Naive thymus-derived CD4-positive, alpha-beta T cell (primary cell): ENCODE results near the gene PDLIM3. TPM values are rescaled to one million over a fixed set of nuclear protein-coding genes. Genes with fewer than 3 reads are reported as not detected.

ENCODE experiments used
- ATAC-seq: fragments of 150-1000 bp; cut with Tn5 transposase; 2 replicates; pipeline ENCODE4 v1.10.0; 2021; ENCODE audit warnings: mild to moderate bottlenecking, moderate library complexity
- CTCF ChIA-PET: fragments of 350-600 bp; sonication (Branson Sonifier 250); formaldehyde crosslinking; loops from one replicate; lab custom pipeline; 2021; ENCODE audit warnings: antibody characterized with exemption; lab: Charles Lee
- POLR2A ChIA-PET: fragments of 350-600 bp; sonication (Branson Sonifier 250); formaldehyde crosslinking; loops from one replicate; lab custom pipeline; 2021; ENCODE audit warnings: antibody characterized with exemption, inconsistent platforms; lab: Charles Lee
- DNase-seq, 9 donors: peaks; one replicate each; pipeline versions ENCODE4 v3.0.0 to v3.0.0-alpha.2; 2020 to 2022; ENCODE audit warnings: mixed read lengths in 1 of 9
- H3K27ac ChIP-seq: one replicate; pipeline ENCODE4 v1.7.0; 2013; ENCODE audit warnings: mild to moderate bottlenecking, low read depth, low read length, moderate library complexity
- H3K27me3 ChIP-seq, 2 donors: one replicate each; pipeline ENCODE4 v1.7.0; 2013; ENCODE audit warnings: low read length in 2 of 2, mild to moderate bottlenecking in 2 of 2, moderate library complexity in 2 of 2; ENCODE audit not compliant: control insufficient read depth in 2 of 2, insufficient read depth in 2 of 2
- H3K36me3 ChIP-seq, 3 experiments: 1 replicate in 2 of 3; 2 replicates in 1 of 3; pipeline ENCODE4 v1.7.0; 2013; ENCODE audit warnings: low read length in 3 of 3, mild to moderate bottlenecking in 3 of 3, moderate library complexity in 1 of 3; ENCODE audit not compliant: insufficient read depth in 3 of 3, control insufficient read depth in 2 of 3
- H3K4me1 ChIP-seq, 2 donors: one replicate each; pipeline ENCODE4 v1.7.0; 2013; ENCODE audit warnings: low read length in 2 of 2, mild to moderate bottlenecking in 2 of 2, moderate library complexity in 1 of 2; ENCODE audit not compliant: control insufficient read depth in 2 of 2, insufficient read depth in 2 of 2
- H3K4me3 ChIP-seq: 2 replicates; pipeline ENCODE4 v1.7.0; 2013; ENCODE audit warnings: mild to moderate bottlenecking, low read length
- H3K9me3 ChIP-seq, 3 experiments: 1 replicate in 2 of 3; 2 replicates in 1 of 3; pipeline ENCODE4 v1.7.0; 2013; ENCODE audit warnings: low read length in 3 of 3; ENCODE audit not compliant: control insufficient read depth in 2 of 3
- H3K27ac Mint-ChIP-seq, 9 donors: one replicate each; pipeline ENCODE4 v1.8.0; 2020 to 2022; ENCODE audit warnings: mixed read lengths in 9 of 9, mild to moderate bottlenecking in 8 of 9, moderate library complexity in 5 of 9, inconsistent platforms in 2 of 9
- H3K27me3 Mint-ChIP-seq, 5 donors: one replicate each; pipeline ENCODE4 v1.8.0; 2021 to 2022; ENCODE audit warnings: mixed read lengths in 5 of 5, mild to moderate bottlenecking in 1 of 5
- H3K36me3 Mint-ChIP-seq, 5 donors: one replicate each; pipeline ENCODE4 v1.8.0; 2020 to 2022; ENCODE audit warnings: mixed read lengths in 5 of 5, mild to moderate bottlenecking in 3 of 5, inconsistent platforms in 1 of 5
- H3K4me1 Mint-ChIP-seq, 7 donors: one replicate each; pipeline ENCODE4 v1.8.0; 2020 to 2022; ENCODE audit warnings: mixed read lengths in 7 of 7, mild to moderate bottlenecking in 3 of 7, inconsistent platforms in 1 of 7
- H3K4me3 Mint-ChIP-seq, 10 donors: one replicate each; pipeline ENCODE4 v1.8.0; 2020 to 2022; ENCODE audit warnings: mild to moderate bottlenecking in 10 of 10, mixed read lengths in 10 of 10, moderate library complexity in 6 of 10, inconsistent platforms in 2 of 10
- H3K9me3 Mint-ChIP-seq, 11 donors: one replicate each; pipeline ENCODE4 v1.8.0; 2020 to 2022; ENCODE audit warnings: mixed read lengths in 11 of 11, mild to moderate bottlenecking in 4 of 11, inconsistent platforms in 1 of 11, moderate library complexity in 1 of 11
- intact Hi-C, 2 donors: fragments of 100-400 bp; cut with micrococcal nuclease; formaldehyde crosslinking; loops; one replicate each; pipeline ENCODE4 v1.15.1; 2023
- polyA plus RNA-seq, 2 donors: library from polyadenylated mRNA; unstranded; fragments of 300-500 nt; fragmentation: Illumina TruSeq; gene quantifications; one replicate each; pipeline ENCODE4 v1.2.3, GENCODE V29; 2021
- total RNA-seq, 6 experiments: library from RNA in 5 of 6; stranded (reverse) in 5 of 6; gene quantifications; 1 replicate in 5 of 6; 2 replicates in 1 of 6; pipeline ENCODE4 v1.2.3 and lab custom pipeline; 2021 to 2026

The PDLIM3 gene, protein sequence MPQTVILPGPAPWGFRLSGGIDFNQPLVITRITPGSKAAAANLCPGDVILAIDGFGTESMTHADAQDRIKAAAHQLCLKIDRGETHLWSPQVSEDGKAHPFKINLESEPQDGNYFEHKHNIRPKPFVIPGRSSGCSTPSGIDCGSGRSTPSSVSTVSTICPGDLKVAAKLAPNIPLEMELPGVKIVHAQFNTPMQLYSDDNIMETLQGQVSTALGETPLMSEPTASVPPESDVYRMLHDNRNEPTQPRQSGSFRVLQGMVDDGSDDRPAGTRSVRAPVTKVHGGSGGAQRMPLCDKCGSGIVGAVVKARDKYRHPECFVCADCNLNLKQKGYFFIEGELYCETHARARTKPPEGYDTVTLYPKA
- total RNA-seq (not detected), polyA plus RNA-seq (not detected), total RNA-seq (lab: John Stamatoyannopoulos, UW) (not detected)

DNA sequence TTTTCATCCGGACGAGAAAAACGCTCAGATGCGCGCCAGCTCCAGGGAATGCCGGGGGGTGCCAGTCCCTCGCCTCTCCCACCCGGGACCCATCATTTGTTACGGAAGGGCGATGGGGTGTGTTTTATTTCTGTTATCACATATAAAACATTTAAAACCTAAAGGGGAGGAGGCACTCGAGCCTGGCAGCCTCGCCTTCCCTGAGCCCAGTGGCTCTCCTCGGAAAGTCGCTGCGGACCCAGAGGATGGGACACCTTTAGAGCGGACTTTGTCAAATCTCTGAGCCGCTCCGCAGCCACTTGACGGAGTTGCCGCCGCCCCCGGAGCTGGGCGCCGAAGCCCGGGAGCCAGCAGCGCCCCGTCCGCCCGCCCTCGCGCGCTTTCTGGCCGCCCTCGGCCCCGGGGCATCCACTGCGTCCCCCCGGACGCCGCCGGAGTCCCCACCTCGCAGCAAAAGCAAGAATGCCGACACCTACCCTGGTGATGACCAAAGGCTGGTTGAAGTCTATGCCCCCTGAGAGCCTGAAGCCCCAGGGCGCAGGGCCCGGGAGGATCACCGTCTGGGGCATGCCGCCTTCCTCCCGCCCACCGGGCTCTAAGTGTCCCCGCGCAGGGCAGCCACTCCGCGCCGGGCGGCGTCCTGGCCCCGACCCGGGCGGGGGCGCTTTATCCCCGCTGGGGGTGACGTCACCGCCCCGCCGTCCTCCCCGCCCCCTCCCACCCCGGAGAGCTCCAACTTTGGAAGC, at the start of gene PDLIM3:
Gene PDLIM3, minus strand, starts transcription at position 642 of the 746 bp plus-strand sequence. Its CDS starts 73 bp downstream, at position 569.
- Histone ChIP-seq H3K36me3 (no peaks in the 10 kb centered on the region), H3K27me3 (peaks cover 0 to 5% of the 10 kb centered on the region in 2 donors), H3K4me1 (no peaks in the 10 kb centered on the region), H3K27ac (no peak within 1 kb of the TSS), H3K4me3 (no peak within 1 kb of the TSS), H3K9me3 (no peaks in the 10 kb centered on the region)
- Mint-ChIP-seq H3K36me3 (no peaks in the 10 kb centered on the region), H3K4me1 (peaks cover 0 to 12% (median 6%) of the 10 kb centered on the region in 7 donors), H3K4me3 (peak within 1 kb of the TSS; percentile 37 to 77 (median 64)), H3K9me3 (no peaks in the 10 kb centered on the region), H3K27ac (no peak within 1 kb of the TSS), H3K27me3 (peaks cover 36 to 53% (median 43%) of the 10 kb centered on the region in 5 donors)
- DNase-seq: peak in 1 of 9 donors; percentile 28
- ChIA-PET CTCF (no interaction called here), POLR2A (no interaction called here)
- ATAC-seq: no peak
- intact Hi-C loops: no loop called here

DNA sequence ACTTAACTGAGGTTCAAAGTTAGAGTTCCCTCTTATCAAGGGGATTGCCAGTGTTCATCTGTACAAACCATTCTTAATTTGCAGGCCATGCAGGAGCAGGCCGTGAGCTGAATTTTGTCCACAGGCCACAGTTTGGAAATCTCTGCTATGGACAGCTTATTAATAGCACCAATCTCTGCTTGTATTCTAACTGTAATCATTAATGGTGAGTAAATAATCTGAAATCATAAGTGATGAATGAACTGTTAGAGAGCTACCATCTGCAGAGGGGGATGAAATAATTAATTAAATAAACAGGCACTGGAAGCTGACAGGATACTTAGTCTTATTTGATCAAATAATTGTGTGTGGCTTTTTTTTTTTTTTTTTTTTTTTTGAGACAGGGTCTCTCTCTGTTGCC, 48.5 kb upstream of the PDLIM3 start:
- H3K4me3 Mint-ChIP-seq: no peak overlapping the region
- POLR2A ChIA-PET: no interaction called here
- intact Hi-C loops: no loop called here
- DNase-seq (no peak), ATAC-seq (no peak)
- CTCF ChIA-PET: interaction anchor here (2.3 kb wide), 1 partner anchor 13 kb away, joined by 10 read pairs; no protein-coding TSS in a partner anchor
- Histone ChIP-seq H3K36me3 (no peaks in the 10 kb centered on the region), H3K27me3 (peaks cover 0 to 4% of the 10 kb centered on the region in 2 donors), H3K27ac (no peak overlapping the region), H3K4me3 (no peak overlapping the region), H3K4me1 (no peaks in the 10 kb centered on the region), H3K9me3 (no peaks in the 10 kb centered on the region)
- H3K27ac Mint-ChIP-seq: no peak overlapping the region
- H3K9me3 Mint-ChIP-seq: peaks cover 0 to 6% (median 0%) of the 10 kb centered on the region in 11 donors
- peaks cover 48 to 71% (median 55%) of the 10 kb centered on the region in 5 donors for H3K27me3 Mint-ChIP-seq
- peaks cover 8 to 17% (median 13%) of the 10 kb centered on the region in 7 donors for H3K4me1 Mint-ChIP-seq
- peaks cover 0 to 5% (median 0%) of the 10 kb centered on the region in 5 donors for H3K36me3 Mint-ChIP-seq

DNA sequence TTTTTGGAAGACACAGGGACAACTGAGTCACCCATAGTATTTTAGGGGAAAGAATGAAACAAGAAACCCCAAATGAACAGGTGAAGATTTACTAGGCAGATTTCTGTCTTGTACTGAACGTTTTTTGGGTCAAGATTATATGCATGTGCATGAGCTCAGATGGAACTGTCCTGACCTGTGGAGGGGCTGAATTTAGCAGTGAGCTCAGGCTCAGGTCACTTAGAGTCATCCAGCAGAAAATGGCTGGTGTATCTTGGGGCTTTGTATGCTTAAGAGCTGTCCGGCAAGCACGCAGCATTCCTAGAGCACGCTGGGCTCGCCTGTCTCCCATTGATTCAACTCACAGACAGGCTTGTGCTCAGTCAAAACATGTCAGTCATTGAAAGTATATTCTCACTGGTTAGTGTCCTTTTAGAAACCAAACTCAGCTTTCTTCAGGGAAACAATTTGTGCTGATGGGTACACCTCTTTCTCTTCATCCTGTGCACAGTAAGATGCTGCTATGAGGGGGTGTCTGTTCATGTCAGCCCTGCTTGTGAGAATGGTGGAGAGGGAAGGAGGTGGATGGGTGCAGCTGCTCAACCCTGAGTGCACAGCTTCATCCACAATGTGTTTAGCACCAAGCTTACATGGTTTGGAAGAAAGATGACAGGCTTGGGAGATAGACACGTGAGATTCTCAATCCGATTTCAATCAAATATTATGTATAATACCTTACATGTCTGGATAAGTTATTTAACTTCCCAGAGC, 47.5 kb upstream of the PDLIM3 start:
- H3K27me3 ChIP-seq: peaks cover 0 to 4% of the 10 kb centered on the region in 2 donors
- POLR2A ChIA-PET: no interaction called here
- no peaks in the 10 kb centered on the region for H3K4me1 ChIP-seq

DNA sequence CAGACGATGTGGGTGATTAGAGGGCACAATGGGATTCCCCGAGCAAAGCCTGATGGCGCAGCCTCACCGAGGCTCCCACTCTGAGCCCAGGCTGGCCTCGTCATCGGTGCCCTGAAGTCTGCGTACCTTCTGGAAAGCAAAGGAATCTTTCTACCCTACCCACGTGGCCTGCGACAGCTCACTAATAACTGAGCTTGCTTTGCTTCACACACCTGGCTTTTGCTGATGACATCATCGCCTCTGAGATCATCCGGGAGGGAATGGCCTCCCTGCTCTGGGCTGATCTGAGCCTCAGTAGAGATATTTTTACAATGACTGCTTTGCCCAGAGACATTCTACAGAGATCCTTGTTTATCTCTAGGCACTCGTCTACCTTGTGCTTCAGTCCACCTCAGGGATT, 45.4 kb upstream of the PDLIM3 start:
- ChIA-PET POLR2A (no interaction called here), CTCF (no interaction called here)
- DNase-seq: no peak
- Histone ChIP-seq H3K27me3 (peaks cover 0 to 4% of the 10 kb centered on the region in 2 donors), H3K4me3 (no peak overlapping the region), H3K27ac (no peak overlapping the region), H3K9me3 (no peaks in the 10 kb centered on the region), H3K36me3 (no peaks in the 10 kb centered on the region), H3K4me1 (no peaks in the 10 kb centered on the region)
- Mint-ChIP-seq H3K27me3 (peaks cover 26 to 46% (median 35%) of the 10 kb centered on the region in 5 donors), H3K4me1 (no peaks in the 10 kb centered on the region), H3K9me3 (peaks cover 0 to 6% (median 0%) of the 10 kb centered on the region in 11 donors), H3K4me3 (no peak overlapping the region), H3K36me3 (no peaks in the 10 kb centered on the region), H3K27ac (no peak overlapping the region)
- intact Hi-C loops: no loop called here
- no peak for ATAC-seq

More for the DNA sequence above, 47.5 kb upstream of the PDLIM3 start:
- no peak overlapping the region for H3K4me3 ChIP-seq
- intact Hi-C loops: no loop called here
- peaks cover 0 to 6% (median 0%) of the 10 kb centered on the region in 11 donors for H3K9me3 Mint-ChIP-seq
- peaks cover 0 to 5% (median 0%) of the 10 kb centered on the region in 5 donors for H3K36me3 Mint-ChIP-seq
- peaks cover 41 to 62% (median 50%) of the 10 kb centered on the region in 5 donors for H3K27me3 Mint-ChIP-seq
- no peak overlapping the region for H3K27ac ChIP-seq
- ATAC-seq: no peak
- no peaks in the 10 kb centered on the region for H3K36me3 ChIP-seq
- peaks cover 7 to 12% (median 11%) of the 10 kb centered on the region in 7 donors for H3K4me1 Mint-ChIP-seq
- H3K9me3 ChIP-seq: no peaks in the 10 kb centered on the region
- no peak for DNase-seq
- H3K27ac Mint-ChIP-seq: no peak overlapping the region
- CTCF ChIA-PET: interaction anchor here (2.3 kb wide), 1 partner anchor 14 kb away, joined by 10 read pairs; no protein-coding TSS in a partner anchor
- no peak overlapping the region for H3K4me3 Mint-ChIP-seq

DNA sequence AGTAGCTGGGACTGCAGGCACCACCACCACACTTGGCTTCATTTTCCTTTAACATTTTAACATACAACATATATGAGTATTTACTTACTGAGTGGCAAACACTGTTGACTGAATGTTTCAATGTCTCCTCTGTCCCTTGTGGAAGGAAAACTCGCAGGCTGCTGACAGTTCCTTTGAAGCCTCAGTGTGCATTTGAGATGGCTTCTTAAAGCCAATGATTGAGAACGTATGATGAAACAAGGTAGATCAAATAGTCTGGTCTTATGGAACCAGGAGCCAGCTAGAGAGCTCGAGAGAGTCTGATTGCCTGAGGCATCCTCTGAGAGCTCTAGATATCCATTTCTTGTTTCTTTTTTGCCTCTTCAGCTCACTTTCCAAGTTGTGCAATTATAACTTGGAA, 43.0 kb upstream of the PDLIM3 start:
- Histone ChIP-seq H3K36me3 (no peaks in the 10 kb centered on the region), H3K27me3 (peaks cover 0 to 4% of the 10 kb centered on the region in 2 donors), H3K27ac (no peak overlapping the region), H3K4me3 (no peak overlapping the region), H3K4me1 (no peaks in the 10 kb centered on the region), H3K9me3 (no peaks in the 10 kb centered on the region)
- no peak for ATAC-seq
- POLR2A ChIA-PET: no interaction called here
- Mint-ChIP-seq H3K27ac (no peak overlapping the region), H3K4me1 (no peaks in the 10 kb centered on the region), H3K4me3 (no peak overlapping the region), H3K9me3 (peaks cover 0 to 6% (median 0%) of the 10 kb centered on the region in 11 donors), H3K36me3 (no peaks in the 10 kb centered on the region), H3K27me3 (peaks cover 10 to 44% (median 35%) of the 10 kb centered on the region in 5 donors)
- intact Hi-C loops: no loop called here
- DNase-seq: no peak
- CTCF ChIA-PET: no interaction called here
